ENCODE results near the gene ZBTB20. TPM values are rescaled to one million over a fixed set of nuclear protein-coding genes. Genes with fewer than 3 reads are reported as not detected.

ZBTB20 gene
- polyA plus RNA-seq, 1 donor = 1.1 TPM

DNA sequence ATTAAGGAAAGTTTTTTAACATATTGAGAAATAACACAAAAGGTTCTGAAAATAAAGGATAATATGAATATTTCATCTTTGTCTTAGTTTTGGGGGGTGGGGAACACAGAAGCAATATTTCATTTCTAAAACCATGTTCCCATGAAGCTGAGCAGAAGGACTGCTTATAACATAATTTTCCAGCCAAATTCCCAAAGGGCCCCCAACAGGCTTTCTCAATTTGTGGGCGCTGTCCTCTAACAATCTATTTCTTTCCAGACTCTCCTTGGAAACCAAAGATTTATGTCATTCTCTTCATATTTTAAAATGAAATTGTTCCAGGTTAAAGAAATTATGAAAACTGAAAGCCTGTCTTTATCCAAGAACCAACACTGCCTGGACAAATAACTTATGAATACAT lies 273.5 kb downstream of the ZBTB20 start:
- Histone ChIP-seq H3K4me1 (ENCODE audit: control insufficient read depth, insufficient read depth, low read length) (peaks cover 2% of the 10 kb centered on the region), H3K27ac (ENCODE audit: low read length) (no peak overlapping the region), H3K4me3 (ENCODE audit: low read length) (no peak overlapping the region), H3K9me3 (ENCODE audit: control insufficient read depth, low read depth, low read length) (no peaks in the 10 kb centered on the region), H3K27me3 (ENCODE audit: control insufficient read depth, insufficient read depth, low read length) (no peaks in the 10 kb centered on the region), H3K36me3 (ENCODE audit: control insufficient read depth, insufficient read depth, low read length) (no peaks in the 10 kb centered on the region)
- 100% methylated on average over 1 of the region's 1 CpG for WGBS (ENCODE audit: insufficient coverage, low lambda C conversion rate)
- DNase-seq = no peak

DNA sequence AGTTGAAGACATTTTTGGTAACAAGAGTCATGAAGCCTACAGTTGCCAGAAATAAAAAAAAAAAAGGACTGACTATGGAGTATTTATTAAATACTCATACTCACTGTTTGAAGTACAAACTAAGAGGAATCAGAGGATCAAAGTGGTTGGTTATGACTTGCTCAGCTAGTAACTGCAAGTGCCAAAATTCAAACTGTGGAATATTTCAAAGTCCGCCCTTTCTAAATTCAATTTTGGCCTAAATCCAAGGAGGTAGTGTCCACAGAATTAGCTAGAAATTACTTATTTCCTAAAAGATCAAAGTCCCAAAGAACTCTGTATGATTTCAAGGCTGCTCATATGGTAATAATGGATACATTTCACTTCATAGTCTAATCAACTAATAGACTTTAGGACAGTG lies 274.5 kb downstream of the ZBTB20 start:
- no CpG with 5 or more reads among the region's 1 CpG for WGBS (ENCODE audit: insufficient coverage, low lambda C conversion rate)
- no peak overlapping the region for H3K27ac ChIP-seq (ENCODE audit: low read length)
- no peak for DNase-seq

GRCh38 chr3:114872050-114872449 lies 275.0 kb downstream of the ZBTB20 start:
- Histone ChIP-seq H3K27ac (ENCODE audit: low read length) (no peak overlapping the region), H3K9me3 (ENCODE audit: control insufficient read depth, low read depth, low read length) (no peaks in the 10 kb centered on the region), H3K27me3 (ENCODE audit: control insufficient read depth, insufficient read depth, low read length) (no peaks in the 10 kb centered on the region), H3K36me3 (ENCODE audit: control insufficient read depth, insufficient read depth, low read length) (no peaks in the 10 kb centered on the region), H3K4me1 (ENCODE audit: control insufficient read depth, insufficient read depth, low read length) (peaks cover 2% of the 10 kb centered on the region), H3K4me3 (ENCODE audit: low read length) (no peak overlapping the region)
- WGBS (ENCODE audit: insufficient coverage, low lambda C conversion rate) = no CpG with 5 or more reads among the region's 1 CpG
- DNase-seq = no peak

More for the DNA sequence above, 274.5 kb downstream of the ZBTB20 start:
- H3K27me3 ChIP-seq (ENCODE audit: control insufficient read depth, insufficient read depth, low read length) = no peaks in the 10 kb centered on the region
- no peak overlapping the region for H3K4me3 ChIP-seq (ENCODE audit: low read length)
- no peaks in the 10 kb centered on the region for H3K36me3 ChIP-seq (ENCODE audit: control insufficient read depth, insufficient read depth, low read length)
- H3K4me1 ChIP-seq (ENCODE audit: control insufficient read depth, insufficient read depth, low read length) = peaks cover 2% of the 10 kb centered on the region
- no peaks in the 10 kb centered on the region for H3K9me3 ChIP-seq (ENCODE audit: control insufficient read depth, low read depth, low read length)

GRCh38 chr3:114867835-114868503 lies 279.1 kb downstream of the ZBTB20 start:
- H3K27me3 ChIP-seq (ENCODE audit: control insufficient read depth, insufficient read depth, low read length) = no peaks in the 10 kb centered on the region
- H3K27ac ChIP-seq (ENCODE audit: low read length) = no peak overlapping the region

DNA sequence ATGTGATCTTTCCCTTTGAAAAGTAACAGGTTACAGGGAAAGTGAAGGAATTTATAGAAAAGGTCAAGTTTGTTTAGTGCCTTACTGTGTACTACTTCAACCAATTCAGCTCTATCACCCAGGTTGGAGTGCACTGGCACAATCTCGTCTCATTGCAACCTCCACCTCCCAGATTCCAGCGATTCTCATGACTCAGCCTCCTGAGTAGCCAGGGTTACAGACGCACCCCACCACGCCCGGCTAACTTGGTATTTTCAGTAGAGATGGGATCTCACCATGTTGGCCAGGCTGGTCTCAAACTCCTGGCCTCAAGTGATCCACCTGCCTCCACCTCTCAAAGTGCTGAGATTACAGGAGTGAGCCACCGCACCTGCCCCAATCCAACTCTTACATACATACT lies 279.7 kb downstream of the ZBTB20 start:
- 83% methylated on average over 1 of the region's 6 CpGs for WGBS (ENCODE audit: insufficient coverage, low lambda C conversion rate)
- Histone ChIP-seq H3K27ac (ENCODE audit: low read length) (no peak overlapping the region), H3K4me1 (ENCODE audit: control insufficient read depth, insufficient read depth, low read length) (no peaks in the 10 kb centered on the region)

More at GRCh38 chr3:114867835-114868503, 279.1 kb downstream of the ZBTB20 start:
- whole genome bisulfite sequencing (ENCODE audit: insufficient coverage, low lambda C conversion rate) = 100% methylated on average over 1 of the region's 4 CpGs
- no peak for DNase-seq
- Histone ChIP-seq H3K4me1 (ENCODE audit: control insufficient read depth, insufficient read depth, low read length) (peaks cover 2% of the 10 kb centered on the region), H3K9me3 (ENCODE audit: control insufficient read depth, low read depth, low read length) (no peaks in the 10 kb centered on the region), H3K4me3 (ENCODE audit: low read length) (no peak overlapping the region), H3K36me3 (ENCODE audit: control insufficient read depth, insufficient read depth, low read length) (no peaks in the 10 kb centered on the region)

GRCh38 chr3:114866430-114866829 lies 280.7 kb downstream of the ZBTB20 start:
- H3K36me3 ChIP-seq (ENCODE audit: control insufficient read depth, insufficient read depth, low read length) = no peaks in the 10 kb centered on the region
- H3K4me1 ChIP-seq (ENCODE audit: control insufficient read depth, insufficient read depth, low read length) = no peaks in the 10 kb centered on the region
- no peaks in the 10 kb centered on the region for H3K27me3 ChIP-seq (ENCODE audit: control insufficient read depth, insufficient read depth, low read length)
- H3K9me3 ChIP-seq (ENCODE audit: control insufficient read depth, low read depth, low read length) = no peaks in the 10 kb centered on the region
- no peak overlapping the region for H3K27ac ChIP-seq (ENCODE audit: low read length)
- no peak for DNase-seq
- H3K4me3 ChIP-seq (ENCODE audit: low read length) = no peak overlapping the region

More for the DNA sequence above, 279.7 kb downstream of the ZBTB20 start:
- H3K9me3 ChIP-seq (ENCODE audit: control insufficient read depth, low read depth, low read length) = no peaks in the 10 kb centered on the region
- no peaks in the 10 kb centered on the region for H3K27me3 ChIP-seq (ENCODE audit: control insufficient read depth, insufficient read depth, low read length)
- H3K4me3 ChIP-seq (ENCODE audit: low read length) = no peak overlapping the region
- no peak for DNase-seq
- H3K36me3 ChIP-seq (ENCODE audit: control insufficient read depth, insufficient read depth, low read length) = no peaks in the 10 kb centered on the region

- Histone ChIP-seq H3K27me3 (ENCODE audit: control insufficient read depth, insufficient read depth, low read length) (no peaks in the 10 kb centered on the region), H3K27ac (ENCODE audit: low read length) (no peak overlapping the region), H3K4me3 (ENCODE audit: low read length) (no peak overlapping the region), H3K9me3 (ENCODE audit: control insufficient read depth, low read depth, low read length) (no peaks in the 10 kb centered on the region), H3K36me3 (ENCODE audit: control insufficient read depth, insufficient read depth, low read length) (no peaks in the 10 kb centered on the region), H3K4me1 (ENCODE audit: control insufficient read depth, insufficient read depth, low read length) (no peaks in the 10 kb centered on the region)
- no CpG with 5 or more reads among the region's 2 CpGs for WGBS (ENCODE audit: insufficient coverage, low lambda C conversion rate)
- DNase-seq = no peak
Measured at GRCh38 chr3:114864970-114865369, 282.1 kb downstream of the ZBTB20 start.

- Histone ChIP-seq H3K27ac (ENCODE audit: low read length) (no peak overlapping the region), H3K4me3 (ENCODE audit: low read length) (no peak overlapping the region), H3K36me3 (ENCODE audit: control insufficient read depth, insufficient read depth, low read length) (no peaks in the 10 kb centered on the region), H3K4me1 (ENCODE audit: control insufficient read depth, insufficient read depth, low read length) (no peaks in the 10 kb centered on the region), H3K27me3 (ENCODE audit: control insufficient read depth, insufficient read depth, low read length) (no peaks in the 10 kb centered on the region), H3K9me3 (ENCODE audit: control insufficient read depth, low read depth, low read length) (no peaks in the 10 kb centered on the region)
- no CpG with 5 or more reads among the region's 1 CpG for WGBS (ENCODE audit: insufficient coverage, low lambda C conversion rate)
- DNase-seq = no peak
Measured at GRCh38 chr3:114863848-114864247, 283.2 kb downstream of the ZBTB20 start.

- peak overlapping the region; percentile 18 for H3K27ac ChIP-seq (ENCODE audit: low read length)
- H3K4me3 ChIP-seq (ENCODE audit: low read length) = no peak overlapping the region
- no peaks in the 10 kb centered on the region for H3K9me3 ChIP-seq (ENCODE audit: control insufficient read depth, low read depth, low read length)
- H3K27me3 ChIP-seq (ENCODE audit: control insufficient read depth, insufficient read depth, low read length) = no peaks in the 10 kb centered on the region
- no peaks in the 10 kb centered on the region for H3K36me3 ChIP-seq (ENCODE audit: control insufficient read depth, insufficient read depth, low read length)
- no peak for DNase-seq
- WGBS (ENCODE audit: insufficient coverage, low lambda C conversion rate) = 67% methylated on average over 1 of the region's 2 CpGs
- no peaks in the 10 kb centered on the region for H3K4me1 ChIP-seq (ENCODE audit: control insufficient read depth, insufficient read depth, low read length)
Measured at GRCh38 chr3:114861666-114862065, 285.4 kb downstream of the ZBTB20 start.

DNA sequence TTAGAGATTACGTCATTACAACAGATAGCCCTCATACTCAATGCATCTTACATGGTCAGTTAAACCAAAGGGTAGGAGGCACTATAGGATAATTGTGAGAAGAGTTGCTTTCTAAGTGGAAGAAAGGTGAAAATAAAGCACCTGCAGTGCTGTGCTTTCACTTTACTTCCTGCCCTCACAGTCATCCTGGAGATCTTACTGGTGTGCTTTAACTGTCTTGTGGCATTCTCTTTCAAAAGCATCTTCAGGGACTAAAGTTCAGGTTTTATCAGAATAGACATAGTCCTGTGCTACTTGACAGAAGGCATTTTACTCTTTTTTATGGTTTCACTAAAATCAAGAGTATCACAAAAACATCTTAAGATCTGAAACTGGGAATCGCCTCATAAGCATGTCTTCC lies 286.6 kb downstream of the ZBTB20 start:
- WGBS (ENCODE audit: insufficient coverage, low lambda C conversion rate) = no CpG with 5 or more reads among the region's 2 CpGs
- H3K4me1 ChIP-seq (ENCODE audit: control insufficient read depth, insufficient read depth, low read length) = no peaks in the 10 kb centered on the region
- no peaks in the 10 kb centered on the region for H3K27me3 ChIP-seq (ENCODE audit: control insufficient read depth, insufficient read depth, low read length)
- H3K9me3 ChIP-seq (ENCODE audit: control insufficient read depth, low read depth, low read length) = no peaks in the 10 kb centered on the region
- no peaks in the 10 kb centered on the region for H3K36me3 ChIP-seq (ENCODE audit: control insufficient read depth, insufficient read depth, low read length)
- no peak overlapping the region for H3K4me3 ChIP-seq (ENCODE audit: low read length)
- H3K27ac ChIP-seq (ENCODE audit: low read length) = peak overlapping the region; percentile 10
- DNase-seq = peak; percentile 31 to 62

- 60% methylated on average over 1 of the region's 4 CpGs for WGBS (ENCODE audit: insufficient coverage, low lambda C conversion rate)
- Histone ChIP-seq H3K27ac (ENCODE audit: low read length) (no peak overlapping the region), H3K9me3 (ENCODE audit: control insufficient read depth, low read depth, low read length) (no peaks in the 10 kb centered on the region), H3K4me1 (ENCODE audit: control insufficient read depth, insufficient read depth, low read length) (no peaks in the 10 kb centered on the region), H3K36me3 (ENCODE audit: control insufficient read depth, insufficient read depth, low read length) (no peaks in the 10 kb centered on the region), H3K4me3 (ENCODE audit: low read length) (no peak overlapping the region), H3K27me3 (ENCODE audit: control insufficient read depth, insufficient read depth, low read length) (no peaks in the 10 kb centered on the region)
- peak; percentile 14 to 43 for DNase-seq
Measured at GRCh38 chr3:114858329-114858728, 288.8 kb downstream of the ZBTB20 start.
